GM12878 (cell line): Measurements from ENCODE around the gene MACROD2.

Experiments used
- BHLHE40 ChIP-seq, 2 experiments: fragments of 450-650 bp in 1 of 2; IDR thresholded peaks; 2 replicates each; pipeline ENCODE4 v1.6.1; 2011 to 2017; ENCODE audit warnings: low read depth in 2 of 2, borderline replicate concordance in 1 of 2, improper control_type of control experiment in 1 of 2, low read length in 1 of 2, mild to moderate bottlenecking in 1 of 2
- CBX5 ChIP-seq: sonication (generic); IDR thresholded peaks from 2 replicates; pipeline ENCODE4 v1.6.1; 2016; ENCODE audit warnings: low read depth, moderate library complexity, mild to moderate bottlenecking, inconsistent platforms
- CTCF ChIP-seq, 3 experiments: IDR thresholded peaks in 2 of 3; conservative IDR thresholded peaks in 1 of 3; 2 replicates each; pipeline ENCODE4 v1.5.1; 2011; ENCODE audit warnings: low read depth in 3 of 3, low read length in 3 of 3, mild to moderate bottlenecking in 3 of 3, control low read depth in 2 of 3, moderate library complexity in 2 of 3, inconsistent platforms in 1 of 3, mixed read lengths in 1 of 3; ENCODE audit not compliant: control insufficient read depth in 2 of 3, insufficient read depth in 1 of 3; ENCODE audit errors: extremely low read depth in 1 of 3
- EP300 ChIP-seq, 2 experiments: fragments of 150-350 bp in 1 of 2; IDR thresholded peaks; 2 replicates each; pipeline ENCODE4 v1.6.1; 2011 to 2012; ENCODE audit warnings: low read depth in 2 of 2, low read length in 2 of 2, borderline replicate concordance in 1 of 2, improper control_type of control experiment in 1 of 2, inconsistent platforms in 1 of 2; ENCODE audit not compliant: control insufficient read depth in 1 of 2
- EZH2 ChIP-seq: IDR thresholded peaks from 2 replicates; pipeline ENCODE4 v1.6.1; 2012; ENCODE audit warnings: low read depth, mild to moderate bottlenecking, control low read depth, inconsistent platforms, low read length, borderline replicate concordance; ENCODE audit not compliant: control insufficient read depth
- HDAC2 ChIP-seq: fragments of 200-600 bp; sonication (generic); IDR thresholded peaks from 2 replicates; pipeline ENCODE4 v1.6.1; 2017
- NBN ChIP-seq: fragments of 450-650 bp; IDR thresholded peaks from 2 replicates; pipeline ENCODE4 v1.6.1; 2016
- PBX3 ChIP-seq: IDR thresholded peaks from 2 replicates; pipeline ENCODE4 v1.6.1; 2011; ENCODE audit warnings: mild to moderate bottlenecking, low read depth, low read length, moderate library complexity; ENCODE audit not compliant: insufficient replicate concordance
- POLR2A ChIP-seq: IDR thresholded peaks from 2 replicates; pipeline ENCODE4 v1.6.1; 2011; ENCODE audit warnings: low read depth, mild to moderate bottlenecking, low read length
- POLR2AphosphoS5 ChIP-seq: IDR thresholded peaks from 2 replicates; pipeline ENCODE4 v1.6.1; 2011; ENCODE audit warnings: mild to moderate bottlenecking, low read length, inconsistent platforms
- SIN3A ChIP-seq: IDR thresholded peaks from 2 replicates; pipeline ENCODE4 v1.6.1; 2012; ENCODE audit warnings: low read depth, low read length, improper control_type of control experiment
- SMC3 ChIP-seq: IDR thresholded peaks from 2 replicates; pipeline ENCODE4 v1.6.1; 2011; ENCODE audit warnings: low read length, improper control_type of control experiment, borderline replicate concordance
- STAT1 ChIP-seq: fragments of 450-650 bp; conservative IDR thresholded peaks from 2 replicates; pipeline ENCODE4 v1.6.1; 2014; ENCODE audit warnings: antibody characterized with exemption, mild to moderate bottlenecking
- USF2 ChIP-seq: IDR thresholded peaks from 2 replicates; pipeline ENCODE4 v1.6.1; 2011; ENCODE audit warnings: low read depth, low read length, improper control_type of control experiment, borderline replicate concordance

- TF ChIP-seq STAT1 (no peak), BHLHE40 (IDR thresholded peaks at IDR 0.05; ENCODE audit: borderline replicate concordance in 1 of 2, low read depth in 2 of 2, low read length in 1 of 2) (no peak), EP300 (IDR thresholded peaks at IDR 0.05; ENCODE audit: borderline replicate concordance in 1 of 2, control insufficient read depth in 1 of 2, low read depth in 2 of 2, low read length in 2 of 2) (no peak), POLR2AphosphoS5 (no peak), POLR2A (no peak), HDAC2 (no peak), SIN3A (no peak), PBX3 (no peak), NBN (no peak), EZH2 (no peak), USF2 (no peak), CBX5 (no peak), SMC3 (no peak), CTCF (IDR thresholded peaks at IDR 0.05 in 2 of 3, conservative IDR thresholded peaks at IDR 0.05 in 1 of 3; ENCODE audit: control insufficient read depth in 2 of 3, extremely low read depth in 1 of 3, insufficient read depth in 1 of 3, low read depth in 3 of 3, low read length in 3 of 3) (no peak)
These were observed 1635.0 kb downstream of the MACROD2 start for GRCh38 chr20:15630360-15630759.
